BE2C (cell line): ENCODE data around the gene INSRR.

Experiments used
- DNase-seq: peaks from one replicate; pipeline ENCODE4 v3.0.0-alpha.2; 2020
- H3K27me3 ChIP-seq: fragments of 250-450 bp; sonication (Bioruptor Pico); 2 replicates; pipeline ENCODE4 v1.5.1; 2020; ENCODE audit warnings: mild to moderate bottlenecking
- H3K36me3 ChIP-seq: fragments of 250-450 bp; sonication (Bioruptor Pico); 2 replicates; pipeline ENCODE4 v1.5.1; 2020; ENCODE audit warnings: mild to moderate bottlenecking
- H3K4me1 ChIP-seq: fragments of 250-450 bp; sonication (Bioruptor Pico); 2 replicates; pipeline ENCODE4 v1.5.1; 2020
- H3K4me3 ChIP-seq: 2 replicates; pipeline ENCODE4 v1.5.1; 2011; ENCODE audit warnings: low read depth, low read length
- H3K9me3 ChIP-seq: fragments of 250-450 bp; sonication (Bioruptor Pico); 2 replicates; pipeline ENCODE4 v1.5.1; 2020
- CTCF ChIP-seq: IDR thresholded peaks from 2 replicates; pipeline ENCODE4 v1.5.1; 2012; ENCODE audit warnings: mild to moderate bottlenecking, low read depth, low read length

INSRR gene

GRCh38 chr1:156848461-156849150, 10.3 kb downstream of the INSRR start:
- H3K27me3 ChIP-seq: no peaks in the 10 kb centered on the region
- no peaks in the 10 kb centered on the region for H3K9me3 ChIP-seq
- DNase-seq: no peak
- H3K4me3 ChIP-seq: no peak overlapping the region
- H3K36me3 ChIP-seq: no peaks in the 10 kb centered on the region
- H3K4me1 ChIP-seq: peaks cover 15% of the 10 kb centered on the region
- TF ChIP-seq CTCF: no peak

- no peak overlapping the region for H3K4me3 ChIP-seq
- no peak for DNase-seq
- H3K4me1 ChIP-seq: peaks cover 11% of the 10 kb centered on the region
- no peaks in the 10 kb centered on the region for H3K27me3 ChIP-seq
- no peak for TF ChIP-seq CTCF
- H3K36me3 ChIP-seq: no peaks in the 10 kb centered on the region
- H3K9me3 ChIP-seq: no peaks in the 10 kb centered on the region
Measured at GRCh38 chr1:156847591-156848460, 11.1 kb downstream of the INSRR start.

GRCh38 chr1:156846643-156847042, 12.3 kb downstream of the INSRR start:
- no peak for DNase-seq
- Histone ChIP-seq H3K4me1 (no peaks in the 10 kb centered on the region), H3K9me3 (no peaks in the 10 kb centered on the region), H3K36me3 (no peaks in the 10 kb centered on the region), H3K4me3 (no peak overlapping the region), H3K27me3 (no peaks in the 10 kb centered on the region)
- TF ChIP-seq CTCF: no peak

DNA sequence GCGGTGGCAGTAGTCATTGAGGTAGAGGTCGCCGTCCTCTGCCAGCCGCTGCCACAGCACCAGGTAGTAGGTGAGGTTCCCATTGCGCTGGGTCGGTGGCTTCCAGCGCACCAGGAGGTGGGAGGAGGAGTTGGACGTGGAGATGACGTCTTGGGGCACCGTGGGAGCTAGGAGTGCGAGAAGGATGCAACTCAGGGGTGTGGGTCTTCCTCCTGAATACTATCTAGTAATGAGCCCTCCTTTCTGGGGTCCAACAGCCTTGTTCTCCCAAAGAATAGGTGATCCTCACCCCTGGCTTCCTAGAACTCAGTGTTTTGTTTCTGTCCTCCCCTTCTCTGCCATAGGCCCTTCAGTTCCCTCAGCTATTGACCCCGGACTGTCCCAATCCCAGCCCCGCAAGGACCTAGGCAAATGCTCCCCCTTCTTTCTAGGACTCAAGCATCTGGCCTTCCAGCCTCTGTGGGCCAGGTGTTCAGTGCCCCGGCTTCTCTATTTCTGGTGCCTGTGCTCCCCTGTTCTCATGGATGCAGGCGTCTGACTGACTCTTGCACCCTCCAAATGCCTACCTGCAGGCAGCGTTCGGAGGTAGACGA, 12.9 kb downstream of the INSRR start:
- no peaks in the 10 kb centered on the region for H3K27me3 ChIP-seq

GRCh38 chr1:156845055-156845952, 13.6 kb downstream of the INSRR start:
- no peaks in the 10 kb centered on the region for H3K4me1 ChIP-seq
- no peak overlapping the region for H3K4me3 ChIP-seq
- H3K9me3 ChIP-seq: no peaks in the 10 kb centered on the region
- DNase-seq: no peak
- no peaks in the 10 kb centered on the region for H3K27me3 ChIP-seq
- no peak for TF ChIP-seq CTCF
- no peaks in the 10 kb centered on the region for H3K36me3 ChIP-seq

More for the DNA sequence above, 12.9 kb downstream of the INSRR start:
- H3K36me3 ChIP-seq: no peaks in the 10 kb centered on the region
- no peak for TF ChIP-seq CTCF
- no peak for DNase-seq
- no peak overlapping the region for H3K4me3 ChIP-seq
- H3K9me3 ChIP-seq: no peaks in the 10 kb centered on the region
- no peaks in the 10 kb centered on the region for H3K4me1 ChIP-seq
